GM21360 (cell line): ENCODE results near the gene NEU1.

ENCODE experiments used
- ATAC-seq: cut with Tn5 transposase; IDR thresholded peaks from one replicate; pipeline ENCODE4 v1.9.1; 2021; ENCODE audit warnings: mild to moderate bottlenecking, moderate library complexity; ENCODE audit not compliant: unreplicated experiment

The NEU1 gene

GRCh38 chr6:31896856-31897611 is 34.4 kb upstream of the NEU1 start:
- ATAC-seq: no peak

- ATAC-seq: no peak
These were observed 33.9 kb upstream of the NEU1 start for GRCh38 chr6:31896493-31896855.

- no peak for ATAC-seq
These were observed 30.2 kb upstream of the NEU1 start for GRCh38 chr6:31892821-31893220.

GRCh38 chr6:31889331-31889972 is 26.8 kb upstream of the NEU1 start:
- ATAC-seq: no peak

- no peak for ATAC-seq
These were observed 25.9 kb upstream of the NEU1 start for GRCh38 chr6:31888276-31889258.

GRCh38 chr6:31887173-31888007 is 24.8 kb upstream of the NEU1 start:
- no peak for ATAC-seq

GRCh38 chr6:31886541-31886991 is 23.9 kb upstream of the NEU1 start:
- ATAC-seq: no peak

- ATAC-seq: no peak
These were observed 22.0 kb upstream of the NEU1 start for GRCh38 chr6:31884528-31885035.

- ATAC-seq: no peak
These were observed 21.1 kb upstream of the NEU1 start for GRCh38 chr6:31883676-31884075.

- no peak for ATAC-seq
These were observed 19.7 kb upstream of the NEU1 start for GRCh38 chr6:31882344-31882743.

GRCh38 chr6:31881136-31881859 is 18.7 kb upstream of the NEU1 start:
- ATAC-seq: no peak

GRCh38 chr6:31880616-31881015 is 18.0 kb upstream of the NEU1 start:
- ATAC-seq: no peak

GRCh38 chr6:31879901-31880300 is 17.3 kb upstream of the NEU1 start:
- ATAC-seq: no peak

- no peak for ATAC-seq
These were observed 16.5 kb upstream of the NEU1 start for GRCh38 chr6:31879143-31879542.

- no peak for ATAC-seq
These were observed 16.1 kb upstream of the NEU1 start, which contains the start of gene SLC44A4 for GRCh38 chr6:31878726-31879125. TSS of gene SLC44A4 (minus strand) at chr6:31878997. CDS start at chr6:31878980, 17 bp downstream.

- ATAC-seq: no peak
These were observed 15.6 kb upstream of the NEU1 start for GRCh38 chr6:31878222-31878621.

GRCh38 chr6:31877651-31878161 is 15.1 kb upstream of the NEU1 start:
- no peak for ATAC-seq

- no peak for ATAC-seq
These were observed 14.6 kb upstream of the NEU1 start for GRCh38 chr6:31877125-31877650.

- ATAC-seq: no peak
These were observed 13.7 kb upstream of the NEU1 start for GRCh38 chr6:31876357-31876756.
